Measurements from ENCODE around the gene CD81.
"Not testable (repeated sequence)": the region's sequence is repeated elsewhere in the genome, so short reads cannot be mapped to it uniquely, and the experiment has no call there.

The CD81 gene

DNA sequence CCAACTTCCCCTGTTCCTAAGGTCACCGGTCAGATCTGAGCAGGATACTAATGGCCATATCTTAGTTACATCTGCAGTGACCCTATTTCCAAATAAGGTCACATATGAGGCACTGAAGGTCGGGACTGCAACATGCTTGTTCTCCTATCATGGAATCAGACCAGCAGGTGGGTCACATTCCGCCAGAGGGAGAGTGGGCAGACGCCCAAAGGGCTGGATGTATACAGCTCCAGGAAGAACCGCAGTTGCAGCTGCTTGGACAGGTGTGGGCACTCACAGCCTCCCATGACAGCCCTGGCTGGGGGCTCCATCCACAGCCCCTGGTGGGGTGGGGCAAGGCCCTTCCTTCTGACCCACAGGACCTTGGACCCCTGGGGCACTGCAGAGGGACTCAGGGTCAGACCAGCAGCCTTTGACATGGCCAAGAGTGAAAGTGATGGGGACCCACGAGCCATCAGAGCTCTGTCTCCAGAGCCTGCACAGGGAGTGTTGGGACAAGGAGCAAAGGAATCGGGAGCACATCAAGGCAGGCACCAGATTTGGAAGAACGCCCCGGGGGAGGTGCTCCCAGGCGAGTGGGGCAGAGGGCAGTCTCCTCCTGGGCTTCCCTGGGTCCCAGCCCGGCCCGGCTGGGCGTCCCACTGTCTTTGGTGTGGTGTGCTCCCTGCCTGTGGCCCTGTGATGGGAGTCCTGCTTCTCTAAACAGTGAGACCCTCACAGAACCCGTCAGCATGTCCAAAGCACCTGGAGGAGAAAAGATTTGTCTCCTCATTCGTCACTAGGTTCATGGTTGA is 13.3 kb upstream of the CD81 start:
- Histone ChIP-seq H3K27me3 (no peaks in the 10 kb centered on the region), H3K36me3 (no peaks in the 10 kb centered on the region), H3K4me3 (no peak overlapping the region), H3K9me3 (no peaks in the 10 kb centered on the region), H3K4me2 (peak overlapping the region; percentile 32; the same call in 1 of the 2 replicates), H3K4me1 (peaks cover 91% of the 10 kb centered on the region), H3K9ac (no peak overlapping the region), H4K20me1 (0 out of 2 replicates have a peak, but pooled peaks cover 6% of the 10 kb centered on the region), H3K27ac (no peak overlapping the region)
- TF ChIP-seq Cebpa-rat (IDR thresholded peaks at IDR 0.05) = no peak

DNA sequence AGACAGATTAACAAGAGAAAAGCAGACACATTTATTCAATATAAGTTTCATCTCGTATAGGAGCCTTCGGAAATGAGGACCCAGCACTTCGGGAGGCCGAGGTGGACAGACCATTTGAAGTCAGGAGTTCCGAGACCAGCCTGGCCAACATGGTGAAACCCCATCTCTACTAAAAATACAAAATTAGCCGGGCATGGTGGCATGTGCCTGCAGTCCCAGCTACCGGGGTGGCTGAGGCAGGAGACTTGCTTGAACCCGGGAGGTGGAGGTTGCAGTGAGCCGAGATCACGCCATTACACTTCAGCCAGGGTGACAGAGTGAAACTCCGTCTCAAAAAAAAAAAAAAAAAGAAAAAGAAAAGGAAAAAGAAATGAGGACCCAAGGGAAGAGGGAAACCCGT is 12.7 kb upstream of the CD81 start:
- not testable (repeated sequence) for H3K36me3 ChIP-seq, H3K9ac ChIP-seq, H4K20me1 ChIP-seq, H3K9me3 ChIP-seq, H3K27me3 ChIP-seq, H3K4me3 ChIP-seq, H3K27ac ChIP-seq
- H3K4me1 ChIP-seq = peaks cover 91% of the 10 kb centered on the region
- H3K4me2 ChIP-seq = peak overlapping the region; percentile 100; the same call in 1 of the 2 replicates

DNA sequence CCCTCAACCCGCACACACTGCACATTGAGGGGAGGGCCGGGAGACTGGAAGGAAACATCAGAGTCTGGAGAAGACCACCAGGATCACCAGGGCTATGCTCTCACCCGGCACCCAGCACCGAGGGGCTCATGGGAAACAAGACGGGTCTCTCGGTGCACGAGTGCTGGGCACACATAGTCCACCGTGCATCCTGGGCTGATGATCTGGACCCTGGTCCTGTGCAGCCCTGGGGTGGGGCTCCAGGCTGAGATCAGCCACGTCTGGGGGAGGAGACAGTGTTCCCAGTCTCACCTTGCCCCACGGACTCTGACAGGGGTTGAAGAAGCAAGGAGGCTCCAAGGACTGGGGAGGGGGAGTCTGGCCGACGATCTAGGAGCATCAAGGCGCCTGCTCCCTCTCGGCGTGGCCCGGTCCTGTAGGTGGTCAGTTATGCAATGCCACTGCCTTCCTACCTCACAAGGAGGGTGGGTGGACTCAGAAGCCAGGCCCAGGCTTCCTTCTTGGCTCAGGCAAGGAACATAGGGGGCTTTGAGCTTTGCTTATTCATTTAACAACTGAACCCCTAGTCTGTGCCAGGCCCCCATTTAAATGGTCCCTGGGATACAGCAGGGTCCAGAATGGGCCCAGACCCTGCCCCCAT is 11.4 kb upstream of the CD81 start:
- H3K4me2 ChIP-seq = peak overlapping the region; percentile 100

DNA sequence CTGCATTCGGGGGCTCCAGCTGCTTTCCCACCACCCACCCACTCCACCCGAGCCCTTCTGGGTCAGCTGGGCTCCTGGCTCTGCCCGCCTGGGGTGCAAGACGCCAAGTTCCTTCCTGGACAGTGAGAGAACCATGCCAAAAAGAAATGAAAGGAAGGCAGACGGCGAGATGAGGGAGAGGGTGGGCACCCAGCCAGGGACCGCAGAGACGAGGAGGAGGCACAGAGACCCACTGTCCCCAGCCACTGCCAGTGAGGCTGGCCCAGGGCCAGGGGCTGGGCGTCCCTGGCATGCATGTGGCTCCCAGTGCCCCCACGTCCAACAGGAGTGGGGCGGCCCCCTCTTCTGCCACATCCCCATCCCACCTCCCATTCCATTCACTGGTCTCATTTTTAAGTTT is 10.8 kb upstream of the CD81 start:
- peaks cover 79% of the 10 kb centered on the region for H3K4me1 ChIP-seq
- no peak for TF ChIP-seq Cebpa-rat (IDR thresholded peaks at IDR 0.05)
- peak overlapping the region; percentile 78 for H3K9ac ChIP-seq
- peak overlapping the region; percentile 58 for H3K4me3 ChIP-seq
- H3K27ac ChIP-seq = peak overlapping the region; percentile 86
- peak overlapping the region; percentile 100 for H3K4me2 ChIP-seq
- H3K9me3 ChIP-seq = no peaks in the 10 kb centered on the region
- H3K36me3 ChIP-seq = no peaks in the 10 kb centered on the region
- no peaks in the 10 kb centered on the region for H4K20me1 ChIP-seq
- no peaks in the 10 kb centered on the region for H3K27me3 ChIP-seq

More for the DNA sequence above, 11.4 kb upstream of the CD81 start:
- Histone ChIP-seq H3K9me3 (no peaks in the 10 kb centered on the region), H3K9ac (peak overlapping the region; percentile 78), H3K36me3 (no peaks in the 10 kb centered on the region), H3K27ac (peak overlapping the region; percentile 86), H4K20me1 (no peaks in the 10 kb centered on the region), H3K27me3 (no peaks in the 10 kb centered on the region), H3K4me1 (peaks cover 83% of the 10 kb centered on the region), H3K4me3 (peak overlapping the region; percentile 58)
- TF ChIP-seq Cebpa-rat (IDR thresholded peaks at IDR 0.05) = no peak

DNA sequence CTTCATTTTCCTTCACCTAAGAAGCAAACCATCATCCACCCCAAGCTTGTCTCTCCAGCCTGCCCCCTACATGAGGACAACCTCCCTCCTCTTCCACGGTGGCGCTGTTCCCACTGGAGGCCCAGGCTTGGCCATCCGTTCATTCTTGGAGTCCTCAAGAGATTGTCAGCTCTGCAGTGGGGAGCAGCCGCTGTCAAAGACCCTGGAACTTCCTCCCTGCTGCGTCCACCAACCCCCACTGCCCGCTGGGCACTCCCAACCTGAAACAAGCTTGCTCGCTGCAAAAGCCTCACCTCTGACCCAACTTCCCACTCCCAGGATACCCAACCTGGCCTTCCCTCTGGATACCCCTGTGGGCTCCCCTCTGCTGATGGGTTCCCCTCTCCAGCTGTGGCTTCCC is 10.4 kb upstream of the CD81 start:
- no peak for TF ChIP-seq Cebpa-rat (IDR thresholded peaks at IDR 0.05)
- Histone ChIP-seq H3K9ac (peak overlapping the region; percentile 78), H3K27me3 (no peaks in the 10 kb centered on the region)

DNA sequence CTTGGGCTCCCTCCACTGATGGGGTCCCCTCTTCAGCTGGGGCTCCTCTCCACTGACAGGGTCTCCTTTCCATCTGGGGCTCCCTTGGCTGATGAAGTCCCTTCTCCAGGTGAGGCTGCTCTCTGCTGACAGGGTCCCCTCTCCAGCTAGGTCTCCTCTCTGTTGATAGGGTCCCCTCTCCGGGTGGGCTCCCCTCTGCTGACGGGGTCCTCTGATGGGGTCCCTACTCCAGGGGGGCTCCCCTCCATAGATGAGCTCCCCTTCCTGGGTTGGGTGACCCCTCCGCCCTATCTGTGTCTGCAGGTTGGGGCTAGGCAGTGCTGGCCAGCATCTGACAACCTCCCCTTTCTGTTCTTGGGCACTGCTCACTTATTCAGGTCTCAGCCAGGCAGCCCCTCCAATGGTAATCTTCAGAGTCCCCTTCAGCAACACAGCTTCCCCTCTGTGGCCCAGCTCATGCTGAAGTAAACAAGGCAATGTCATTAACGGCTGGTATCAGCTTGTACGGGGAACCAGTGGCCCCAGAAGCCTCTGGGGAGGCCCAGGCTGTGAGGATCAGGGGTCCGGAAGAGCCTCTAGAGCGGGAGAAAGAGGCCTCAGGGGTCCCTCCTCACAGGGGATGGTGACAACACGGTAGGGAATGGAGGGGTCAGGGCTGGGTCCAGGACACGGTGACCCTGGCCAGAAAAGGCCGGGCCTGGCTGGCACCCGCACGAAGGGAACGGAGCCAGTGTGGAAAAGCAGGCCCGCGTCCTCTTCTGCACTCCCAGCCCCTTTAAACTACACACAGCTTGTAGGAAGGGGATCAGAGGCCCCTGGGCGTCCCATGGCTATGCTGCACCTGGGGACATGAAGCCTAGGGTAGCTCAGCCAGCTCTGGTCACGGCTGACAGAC is 9.6 kb upstream of the CD81 start:
- Histone ChIP-seq H3K9me3 (0 out of 2 replicates have a peak, but pooled peaks cover 3% of the 10 kb centered on the region), H3K36me3 (no peaks in the 10 kb centered on the region), H3K4me1 (peaks cover 72% of the 10 kb centered on the region), H4K20me1 (no peaks in the 10 kb centered on the region), H3K9ac (peak overlapping the region; percentile 78), H3K27ac (peak overlapping the region; percentile 86), H3K4me2 (peak overlapping the region; percentile 100), H3K27me3 (no peaks in the 10 kb centered on the region), H3K4me3 (peak overlapping the region; percentile 58)
- TF ChIP-seq Cebpa-rat (IDR thresholded peaks at IDR 0.05) = no peak

More for the DNA sequence above, 10.4 kb upstream of the CD81 start:
- Histone ChIP-seq H3K9me3 (0 out of 2 replicates have a peak, but pooled peaks cover 3% of the 10 kb centered on the region), H3K27ac (peak overlapping the region; percentile 86), H3K4me2 (peak overlapping the region; percentile 100), H3K4me1 (peaks cover 78% of the 10 kb centered on the region), H3K36me3 (no peaks in the 10 kb centered on the region), H4K20me1 (no peaks in the 10 kb centered on the region), H3K4me3 (peak overlapping the region; percentile 58)

DNA sequence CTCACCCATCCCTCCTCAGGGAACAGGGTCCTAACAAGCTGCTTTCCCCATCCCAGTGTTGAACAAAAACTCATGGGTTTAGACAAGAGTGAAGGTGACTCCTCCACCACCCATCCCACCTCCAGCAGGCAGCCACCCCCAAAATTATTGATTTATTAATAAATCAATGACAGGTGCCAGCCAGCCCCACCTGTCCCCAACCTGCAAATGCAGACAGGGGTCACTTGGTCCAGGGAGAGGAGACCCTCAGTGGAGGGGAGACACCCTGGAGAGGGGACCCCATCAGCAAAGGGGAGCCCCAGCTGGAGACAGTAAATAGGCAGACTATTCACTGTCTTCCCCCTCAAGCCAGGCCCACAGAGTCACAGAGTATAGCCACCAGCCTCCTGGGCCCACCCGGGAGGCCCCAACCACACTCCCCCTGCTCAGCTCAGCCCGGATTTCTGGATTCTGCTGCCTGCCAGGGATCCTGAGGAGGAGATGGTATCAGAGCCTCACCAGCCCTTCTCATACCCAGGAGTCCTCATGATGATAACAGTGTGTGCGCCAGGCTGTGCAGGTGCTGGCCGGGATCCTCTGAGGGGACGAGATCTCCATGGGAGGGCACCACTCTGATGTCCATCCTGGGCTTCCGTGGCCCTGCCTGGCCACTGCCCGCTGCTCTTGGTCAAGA is 8.8 kb upstream of the CD81 start:
- no peaks in the 10 kb centered on the region for H3K27me3 ChIP-seq
- no peak overlapping the region; the same call in 1 of the 2 replicates for H3K4me3 ChIP-seq
- peak overlapping the region; percentile 86 for H3K27ac ChIP-seq
- peaks cover 64% of the 10 kb centered on the region for H3K4me1 ChIP-seq
- H3K4me2 ChIP-seq = peak overlapping the region; percentile 100
- 0 out of 2 replicates have a peak, but pooled peaks cover 3% of the 10 kb centered on the region for H3K9me3 ChIP-seq
- no peak for TF ChIP-seq Cebpa-rat (IDR thresholded peaks at IDR 0.05)
- H3K9ac ChIP-seq = peak overlapping the region; percentile 78
- H3K36me3 ChIP-seq = no peaks in the 10 kb centered on the region
- no peaks in the 10 kb centered on the region for H4K20me1 ChIP-seq

DNA sequence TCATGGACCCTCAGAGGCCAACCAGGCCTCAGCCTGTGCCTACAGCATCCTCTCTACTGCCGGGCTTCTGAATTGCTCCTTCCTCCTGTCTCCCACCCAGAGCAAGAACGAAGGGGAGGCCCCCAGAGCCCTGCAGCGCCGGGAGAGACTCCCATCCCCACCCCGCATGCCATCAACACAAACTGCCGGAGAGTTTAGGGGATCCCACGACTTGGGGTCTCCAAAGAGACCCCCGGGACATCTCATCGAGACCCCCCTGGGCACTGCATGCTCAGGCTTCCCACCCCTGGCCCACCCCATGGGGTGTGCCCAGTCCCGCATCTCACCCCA is 8.3 kb upstream of the CD81 start:
- TF ChIP-seq Cebpa-rat (IDR thresholded peaks at IDR 0.05) = no peak
- Histone ChIP-seq H3K27ac (peak overlapping the region; percentile 86; the same call in 1 of the 2 replicates), H4K20me1 (no peaks in the 10 kb centered on the region), H3K36me3 (no peaks in the 10 kb centered on the region), H3K4me3 (no peak overlapping the region), H3K9me3 (0 out of 2 replicates have a peak, but pooled peaks cover 3% of the 10 kb centered on the region), H3K9ac (no peak overlapping the region), H3K4me1 (peaks cover 62% of the 10 kb centered on the region), H3K4me2 (peak overlapping the region; percentile 100), H3K27me3 (no peaks in the 10 kb centered on the region)

DNA sequence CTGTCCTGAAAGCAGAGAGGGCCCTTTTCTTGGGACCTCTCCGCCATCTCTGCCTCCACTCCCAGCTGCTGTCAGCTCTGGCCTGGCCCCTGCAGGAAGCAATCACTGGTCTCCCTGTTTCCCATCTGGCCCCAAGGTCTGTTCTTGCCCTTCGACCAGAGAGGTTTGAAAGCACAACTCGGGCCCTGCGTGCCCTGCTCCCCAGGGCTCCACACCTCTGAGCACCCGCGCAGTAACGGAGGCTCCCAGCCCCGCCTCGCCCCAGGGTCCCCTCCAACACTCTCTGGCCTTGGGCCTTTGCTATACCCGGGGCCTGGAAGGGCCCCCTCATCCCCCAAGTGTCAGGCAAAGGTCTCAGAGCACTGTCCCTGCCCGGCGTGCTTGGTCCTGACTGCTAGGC is 7.8 kb upstream of the CD81 start:
- H3K36me3 ChIP-seq = no peaks in the 10 kb centered on the region
- H4K20me1 ChIP-seq = no peaks in the 10 kb centered on the region
- H3K27ac ChIP-seq = 0 out of 2 replicates have a peak overlapping the region, but pooled peaks have one; percentile 6
- H3K4me1 ChIP-seq = peaks cover 61% of the 10 kb centered on the region
- no peaks in the 10 kb centered on the region for H3K27me3 ChIP-seq
- 0 out of 2 replicates have a peak, but pooled peaks cover 3% of the 10 kb centered on the region for H3K9me3 ChIP-seq
- peak overlapping the region; percentile 22; the same call in 1 of the 2 replicates for H3K4me2 ChIP-seq
- 0 out of 2 replicates have a peak overlapping the region, but pooled peaks have one; percentile 5 for H3K9ac ChIP-seq
- no peak overlapping the region for H3K4me3 ChIP-seq
- no peak for TF ChIP-seq Cebpa-rat (IDR thresholded peaks at IDR 0.05)
